GM10266 (cell line): Measurements from ENCODE around the gene ZNF783.
A peak's percentile ranks its signal among the peaks of the same experiment; 100 is the strongest.

Source experiments
- DNase-seq: peaks from one replicate; pipeline ENCODE4 v3.0.0; 2012; ENCODE audit errors: extremely low spot score
- CTCF ChIP-seq: IDR thresholded peaks from 2 replicates; pipeline ENCODE4 v1.5.1; 2012; ENCODE audit warnings: mild to moderate bottlenecking, low read depth; ENCODE audit not compliant: control insufficient read depth, insufficient read depth; ENCODE audit errors: missing control alignments

ZNF783 gene

GRCh38 chr7:149302865-149303264 is 40.9 kb downstream of the ZNF783 start:
- no peak for TF ChIP-seq CTCF
- no peak for DNase-seq

- DNase-seq, result no peak
- TF ChIP-seq CTCF, result no peak
Measured at GRCh38 chr7:149304006-149304405, 42.0 kb downstream of the ZNF783 start.

GRCh38 chr7:149306854-149307253 is 44.9 kb downstream of the ZNF783 start:
- DNase-seq, result no peak
- TF ChIP-seq CTCF, result no peak

GRCh38 chr7:149307775-149308501 is 45.9 kb downstream of the ZNF783 start:
- DNase-seq, result no peak
- no peak for TF ChIP-seq CTCF

GRCh38 chr7:149310113-149310836 is 48.3 kb downstream of the ZNF783 start:
- peak; percentile 60 for DNase-seq
- peak; percentile 22 for TF ChIP-seq CTCF

DNA sequence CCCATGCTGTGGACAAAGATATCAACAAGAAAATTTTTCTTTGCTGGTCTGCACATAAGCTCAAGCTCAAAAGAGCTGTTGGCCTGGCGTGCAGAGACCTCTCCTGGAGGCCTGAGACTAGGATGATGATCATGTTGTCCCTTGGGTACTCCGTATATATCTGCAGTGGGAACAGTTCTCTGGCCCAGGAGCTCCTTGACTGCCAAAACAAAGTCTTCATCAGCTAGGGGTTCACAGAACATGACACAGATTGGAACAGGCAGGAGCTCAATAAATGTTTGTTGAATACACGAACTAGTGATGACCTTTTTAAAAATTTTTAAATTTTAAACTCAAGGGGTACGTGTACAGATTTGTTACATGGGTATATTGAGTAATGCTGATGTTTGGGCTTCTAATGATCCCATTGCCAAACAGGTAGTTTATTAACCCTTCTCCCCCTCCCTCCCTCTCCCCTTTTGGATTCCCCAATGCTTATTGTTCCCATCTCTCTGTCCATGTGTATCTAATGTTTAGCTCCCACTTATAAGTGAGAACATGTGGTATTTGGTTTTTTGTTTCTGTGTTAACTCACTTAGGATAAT is 49.1 kb downstream of the ZNF783 start:
- TF ChIP-seq CTCF, result no peak
- DNase-seq, result no peak

DNA sequence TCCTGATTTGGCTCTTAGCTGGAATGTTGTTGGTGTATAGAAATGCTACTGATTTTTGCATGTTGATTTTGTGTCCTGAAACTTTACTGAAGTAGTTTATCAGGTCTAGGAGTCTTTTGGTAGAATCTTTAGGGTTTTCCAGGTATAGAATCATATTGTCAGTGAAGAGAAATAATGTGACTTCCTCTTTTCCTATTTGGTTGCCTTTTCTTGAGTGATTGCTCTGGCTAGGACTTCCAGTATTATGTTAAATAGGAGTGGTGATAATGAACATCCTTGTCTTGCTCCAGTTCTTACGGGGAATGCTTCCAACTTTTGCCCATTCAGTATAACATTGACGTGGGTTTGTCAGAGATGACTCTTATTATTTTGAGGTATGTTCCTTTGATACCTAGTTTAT is 52.0 kb downstream of the ZNF783 start:
- no peak for DNase-seq
- no peak for TF ChIP-seq CTCF
